GM10248 (cell line): ENCODE measurements around the gene SNAPC2.

Source experiments
- CTCF ChIA-PET: fragments of 300-600 bp; sonication (Branson Sonifier 250); formaldehyde crosslinking; extraction: SDS; loops from one replicate; lab custom pipeline; 2021; ENCODE audit warnings: antibody characterized with exemption; lab: Yijun Ruan, JAX
- POLR2A ChIA-PET: fragments of 350-650 bp; sonication (Branson Sonifier 250); formaldehyde crosslinking; extraction: SDS; loops from one replicate; lab custom pipeline; 2020; ENCODE audit warnings: antibody characterized with exemption; lab: Yijun Ruan, JAX
- DNase-seq: peaks from one replicate; pipeline ENCODE4 v3.0.0; 2012; ENCODE audit errors: extremely low spot score
- CTCF ChIP-seq: IDR thresholded peaks from 2 replicates; pipeline ENCODE4 v1.5.1; 2012; ENCODE audit warnings: mild to moderate bottlenecking, low read depth; ENCODE audit errors: extremely low read depth, missing control alignments, control extremely low read depth

The SNAPC2 gene

GRCh38 chr19:7931221-7932061, 11.3 kb downstream of the SNAPC2 start:
- DNase-seq = no peak
- ChIA-PET CTCF (interaction anchor here (1.1 to 7.2 kb wide), 3 partner anchors 11 to 62 kb away, joined by 3 to 90 read pairs (median 6); partner anchors contain the start of genes SNAPC2 and TIMM44), POLR2A (interaction anchor here (3.5 kb wide), 1 partner anchor 12 kb away, joined by 16 read pairs; the partner anchor contains the start of gene TIMM44)
- TF ChIP-seq CTCF = no peak

- no peak for TF ChIP-seq CTCF
- CTCF ChIA-PET = interaction anchor here (7.2 kb wide), 1 partner anchor 10 kb away, joined by 90 read pairs; the partner anchor contains the start of gene TIMM44
- DNase-seq = no peak
- POLR2A ChIA-PET = interaction anchor here (3.5 kb wide), 1 partner anchor 11 kb away, joined by 16 read pairs; the partner anchor contains the start of gene TIMM44
These were observed 12.3 kb downstream of the SNAPC2 start for GRCh38 chr19:7932276-7932929.

GRCh38 chr19:7932930-7933300, 12.8 kb downstream of the SNAPC2 start:
- no peak for DNase-seq
- no peak for TF ChIP-seq CTCF
- CTCF ChIA-PET = interaction anchor here (7.2 kb wide), 1 partner anchor 9 kb away, joined by 90 read pairs; the partner anchor contains the start of gene TIMM44
- POLR2A ChIA-PET = no interaction called here

GRCh38 chr19:7933411-7933810, 13.3 kb downstream of the SNAPC2 start:
- POLR2A ChIA-PET = no interaction called here
- TF ChIP-seq CTCF = peak; percentile 22
- CTCF ChIA-PET = no interaction called here
- DNase-seq = no peak

- CTCF ChIA-PET = interaction anchor here (1.2 to 2.2 kb wide), 2 partner anchors 11 to 13 kb away, joined by 3 to 12 read pairs; partner anchors contain the start of gene TIMM44
- TF ChIP-seq CTCF = no peak
- POLR2A ChIA-PET = no interaction called here
- no peak for DNase-seq
These were observed 13.9 kb downstream of the SNAPC2 start for GRCh38 chr19:7933828-7934725.

GRCh38 chr19:7934766-7935165, 14.6 kb downstream of the SNAPC2 start:
- TF ChIP-seq CTCF = no peak
- ChIA-PET POLR2A (no interaction called here), CTCF (interaction anchor here (1.2 to 2.2 kb wide), 2 partner anchors 10 to 14 kb away, joined by 3 to 12 read pairs; partner anchors contain the start of gene TIMM44)
- no peak for DNase-seq
